ENCODE data around the gene RNF207. TPM values are rescaled to one million over a fixed set of nuclear protein-coding genes. Genes with fewer than 3 reads are reported as not detected.

The RNF207 gene
- total RNA-seq, 3 donors from 2014 or later (not counting 1 experiment from before 2014, with no cell fraction given), result 2.1 to 5.5 (median 2.3) TPM

- Mint-ChIP-seq H3K9me3 (no peaks in the 10 kb centered on the region), H3K27ac (no peak overlapping the region), H3K36me3 (no peaks in the 10 kb centered on the region), H3K27me3 (ENCODE audit: low read depth in 2 of 2) (peaks cover 11 to 33% of the 10 kb centered on the region in 2 donors), H3K4me3 (no peak overlapping the region), H3K4me1 (peaks cover 0 to 8% of the 10 kb centered on the region in 2 donors)
- WGBS (ENCODE audit: insufficient coverage), result 84% methylated on average over 5 of the region's 5 CpGs
- H3K27ac ChIP-seq (ENCODE audit: low read length), result no peak overlapping the region
- H3K4me1 ChIP-seq (ENCODE audit: control insufficient read depth, insufficient read depth, low read length), result peaks cover 31% of the 10 kb centered on the region
- H3K9me3 ChIP-seq (ENCODE audit: control insufficient read depth, insufficient read depth, low read length), result no peaks in the 10 kb centered on the region
- no peak for TF ChIP-seq CTCF (IDR thresholded peaks at IDR 0.05)
- intact Hi-C loops (cut with micrococcal nuclease), result loop anchor here (5.0 kb wide), 1 partner anchor 50 kb away; no protein-coding TSS in a partner anchor
- ATAC-seq, result no peak
- H3K4me3 ChIP-seq (ENCODE audit: low read length), result no peak overlapping the region
- DNase-seq, result no peak
- no peaks in the 10 kb centered on the region for H3K36me3 ChIP-seq (ENCODE audit: control insufficient read depth, insufficient read depth, low read length)
- peaks cover 45% of the 10 kb centered on the region for H3K27me3 ChIP-seq (ENCODE audit: control insufficient read depth, insufficient read depth, low read length)
Observed at GRCh38 chr1:6247651-6248050, 41.7 kb downstream of the RNF207 start.

GRCh38 chr1:6248161-6248776 is 42.4 kb downstream of the RNF207 start:
- Histone ChIP-seq H3K4me3 (ENCODE audit: low read length) (no peak overlapping the region), H3K9me3 (ENCODE audit: control insufficient read depth, insufficient read depth, low read length) (no peaks in the 10 kb centered on the region), H3K4me1 (ENCODE audit: control insufficient read depth, insufficient read depth, low read length) (peaks cover 31% of the 10 kb centered on the region), H3K27me3 (ENCODE audit: control insufficient read depth, insufficient read depth, low read length) (peaks cover 39% of the 10 kb centered on the region), H3K27ac (ENCODE audit: low read length) (no peak overlapping the region), H3K36me3 (ENCODE audit: control insufficient read depth, insufficient read depth, low read length) (no peaks in the 10 kb centered on the region)
- no peak overlapping the region for H3K27ac Mint-ChIP-seq
- H3K9me3 Mint-ChIP-seq, result no peaks in the 10 kb centered on the region
- peaks cover 11 to 30% of the 10 kb centered on the region in 2 donors for H3K27me3 Mint-ChIP-seq (ENCODE audit: low read depth in 2 of 2)
- WGBS (ENCODE audit: insufficient coverage), result 91% methylated on average over 14 of the region's 14 CpGs
- H3K4me1 Mint-ChIP-seq, result peaks cover 0 to 8% of the 10 kb centered on the region in 2 donors
- H3K36me3 Mint-ChIP-seq, result no peaks in the 10 kb centered on the region
- intact Hi-C loops (cut with micrococcal nuclease), result loop anchor here (5.0 kb wide), 1 partner anchor 49 kb away; no protein-coding TSS in a partner anchor
- no peak for TF ChIP-seq CTCF (IDR thresholded peaks at IDR 0.05)
- no peak for ATAC-seq
- H3K4me3 Mint-ChIP-seq, result peak overlapping the region; percentile 25
- DNase-seq, result no peak

GRCh38 chr1:6248932-6249738 is 43.2 kb downstream of the RNF207 start:
- Mint-ChIP-seq H3K27ac (no peak overlapping the region), H3K27me3 (ENCODE audit: low read depth in 2 of 2) (peaks cover 11 to 23% of the 10 kb centered on the region in 2 donors), H3K36me3 (no peaks in the 10 kb centered on the region), H3K4me3 (no peak overlapping the region), H3K9me3 (no peaks in the 10 kb centered on the region), H3K4me1 (peaks cover 0 to 8% of the 10 kb centered on the region in 2 donors)
- no peaks in the 10 kb centered on the region for H3K9me3 ChIP-seq (ENCODE audit: control insufficient read depth, insufficient read depth, low read length)
- intact Hi-C loops (cut with micrococcal nuclease), result loop anchor here (5.0 kb wide), 1 partner anchor 48 kb away; no protein-coding TSS in a partner anchor
- no peak for TF ChIP-seq CTCF (IDR thresholded peaks at IDR 0.05)
- WGBS (ENCODE audit: insufficient coverage), result 8% methylated on average over 96 of the region's 96 CpGs
- H3K36me3 ChIP-seq (ENCODE audit: control insufficient read depth, insufficient read depth, low read length), result no peaks in the 10 kb centered on the region
- H3K4me3 ChIP-seq (ENCODE audit: low read length), result no peak overlapping the region
- peaks cover 31% of the 10 kb centered on the region for H3K4me1 ChIP-seq (ENCODE audit: control insufficient read depth, insufficient read depth, low read length)
- no peak overlapping the region for H3K27ac ChIP-seq (ENCODE audit: low read length)
- H3K27me3 ChIP-seq (ENCODE audit: control insufficient read depth, insufficient read depth, low read length), result peaks cover 31% of the 10 kb centered on the region
- DNase-seq (no peak), ATAC-seq (no peak)

Data from natural killer cell (primary cell).